ENCODE measurements around the gene TRMO.
A peak's percentile ranks its signal among the peaks of the same experiment; 100 is the strongest.

Gene TRMO

DNA sequence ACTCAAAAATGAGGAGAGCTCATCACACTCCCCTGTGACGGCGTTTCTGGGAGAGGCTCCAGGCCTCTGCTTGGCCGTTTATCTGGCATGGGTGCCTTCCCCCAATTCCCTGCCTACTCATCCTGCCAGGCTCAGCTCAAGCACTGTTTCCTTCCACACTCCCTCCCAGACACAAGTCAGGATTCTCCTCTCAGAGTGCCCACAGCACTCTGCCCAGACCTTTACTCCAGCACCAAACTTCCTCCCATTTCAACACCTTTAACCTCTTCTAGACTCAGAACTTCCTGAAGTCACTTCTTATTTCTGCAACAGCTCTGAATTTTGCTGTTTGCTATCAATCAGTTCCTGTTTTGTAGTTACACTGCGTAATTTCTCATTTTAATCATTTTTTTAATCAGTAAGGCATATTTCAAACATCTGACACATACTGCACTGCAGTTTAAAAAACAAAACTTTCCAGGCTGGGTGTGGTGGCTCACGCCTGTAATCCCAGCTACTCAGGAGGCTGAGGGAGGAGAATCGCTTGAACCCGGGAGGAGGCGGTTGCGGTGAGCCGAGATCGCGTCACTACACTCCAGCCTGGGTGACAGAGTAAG is 16.0 kb downstream of the TRMO start:
- no peak overlapping the region for H3K4me3 ChIP-seq (ENCODE audit: low read depth, low read length)
- DNase-seq (ENCODE audit: low read depth): no peak
- in situ Hi-C loops (cut with HindIII; ENCODE audit: low sequenced_read_pairs): no loop called here
- TF ChIP-seq, protein P1, sequence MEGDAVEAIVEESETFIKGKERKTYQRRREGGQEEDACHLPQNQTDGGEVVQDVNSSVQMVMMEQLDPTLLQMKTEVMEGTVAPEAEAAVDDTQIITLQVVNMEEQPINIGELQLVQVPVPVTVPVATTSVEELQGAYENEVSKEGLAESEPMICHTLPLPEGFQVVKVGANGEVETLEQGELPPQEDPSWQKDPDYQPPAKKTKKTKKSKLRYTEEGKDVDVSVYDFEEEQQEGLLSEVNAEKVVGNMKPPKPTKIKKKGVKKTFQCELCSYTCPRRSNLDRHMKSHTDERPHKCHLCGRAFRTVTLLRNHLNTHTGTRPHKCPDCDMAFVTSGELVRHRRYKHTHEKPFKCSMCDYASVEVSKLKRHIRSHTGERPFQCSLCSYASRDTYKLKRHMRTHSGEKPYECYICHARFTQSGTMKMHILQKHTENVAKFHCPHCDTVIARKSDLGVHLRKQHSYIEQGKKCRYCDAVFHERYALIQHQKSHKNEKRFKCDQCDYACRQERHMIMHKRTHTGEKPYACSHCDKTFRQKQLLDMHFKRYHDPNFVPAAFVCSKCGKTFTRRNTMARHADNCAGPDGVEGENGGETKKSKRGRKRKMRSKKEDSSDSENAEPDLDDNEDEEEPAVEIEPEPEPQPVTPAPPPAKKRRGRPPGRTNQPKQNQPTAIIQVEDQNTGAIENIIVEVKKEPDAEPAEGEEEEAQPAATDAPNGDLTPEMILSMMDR (IDR thresholded peaks at IDR 0.05; ENCODE audit: low read depth, low read length, missing control alignments): no peak

DNA sequence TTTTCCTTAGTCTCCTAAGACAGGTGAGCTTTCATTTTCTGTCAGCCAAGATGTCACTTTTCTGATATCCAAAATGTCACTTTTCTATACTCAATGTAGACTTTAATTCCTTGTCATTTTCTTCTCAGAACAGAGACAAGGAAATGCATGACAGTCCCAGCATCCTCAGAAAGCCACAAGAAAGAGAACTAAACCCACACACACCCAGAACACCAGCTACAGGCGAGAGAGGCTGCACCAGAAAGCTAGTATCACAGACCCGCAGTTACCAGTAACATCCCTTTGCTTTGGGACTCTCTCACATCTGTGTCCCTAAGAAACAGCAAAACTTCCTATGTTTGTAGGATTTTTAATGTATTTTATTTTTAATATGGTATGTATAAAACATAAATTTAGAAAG is 17.1 kb downstream of the TRMO start:
- DNase-seq (ENCODE audit: low read depth): no peak
- TF ChIP-seq, protein P1 (IDR thresholded peaks at IDR 0.05; ENCODE audit: low read depth, low read length, missing control alignments): no peak
- no peak overlapping the region for H3K4me3 ChIP-seq (ENCODE audit: low read depth, low read length)
- in situ Hi-C loops (cut with HindIII; ENCODE audit: low sequenced_read_pairs): no loop called here

DNA sequence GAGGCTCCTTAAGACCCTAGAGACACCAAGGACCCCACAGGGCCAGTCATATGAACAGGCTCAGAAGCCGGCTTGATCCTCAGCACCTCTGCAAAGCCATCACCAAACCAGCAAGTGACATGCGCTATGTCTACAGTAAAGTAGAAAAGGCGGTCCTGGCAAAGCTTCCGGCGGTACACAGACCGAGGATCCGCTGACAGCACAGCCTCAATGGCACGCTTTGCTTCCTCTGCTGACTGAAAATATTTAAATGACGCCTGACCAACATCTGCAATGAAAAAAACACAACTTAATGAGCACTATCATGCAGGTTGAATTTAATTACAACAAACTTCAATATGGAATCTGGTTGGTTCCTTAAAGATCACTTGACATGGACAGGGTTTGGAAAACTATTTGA is 17.6 kb downstream of the TRMO start:
- TF ChIP-seq, protein P1 (IDR thresholded peaks at IDR 0.05; ENCODE audit: low read depth, low read length, missing control alignments): no peak
- in situ Hi-C loops (cut with HindIII; ENCODE audit: low sequenced_read_pairs): no loop called here
- H3K4me3 ChIP-seq (ENCODE audit: low read depth, low read length): no peak overlapping the region
- no peak for DNase-seq (ENCODE audit: low read depth)

DNA sequence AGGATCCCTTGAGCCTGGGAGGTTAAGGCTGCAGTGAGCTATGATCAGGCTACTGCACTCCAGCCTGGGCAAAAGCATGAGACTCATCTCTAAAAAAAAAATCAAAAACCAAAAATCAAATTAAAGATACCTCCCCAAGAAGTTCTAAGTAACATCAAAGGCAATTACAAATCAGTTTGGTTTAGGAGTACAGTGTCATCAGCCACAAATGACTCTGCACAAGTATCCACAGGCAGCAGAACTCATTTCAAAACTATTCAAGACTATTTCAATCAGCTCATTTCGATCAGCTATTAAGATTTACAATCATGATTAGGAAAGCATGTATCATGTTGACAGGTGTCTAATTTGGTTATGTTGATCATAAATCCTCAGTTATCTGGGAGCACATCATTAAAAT is 19.1 kb downstream of the TRMO start:
- in situ Hi-C loops (cut with HindIII; ENCODE audit: low sequenced_read_pairs): no loop called here

DNA sequence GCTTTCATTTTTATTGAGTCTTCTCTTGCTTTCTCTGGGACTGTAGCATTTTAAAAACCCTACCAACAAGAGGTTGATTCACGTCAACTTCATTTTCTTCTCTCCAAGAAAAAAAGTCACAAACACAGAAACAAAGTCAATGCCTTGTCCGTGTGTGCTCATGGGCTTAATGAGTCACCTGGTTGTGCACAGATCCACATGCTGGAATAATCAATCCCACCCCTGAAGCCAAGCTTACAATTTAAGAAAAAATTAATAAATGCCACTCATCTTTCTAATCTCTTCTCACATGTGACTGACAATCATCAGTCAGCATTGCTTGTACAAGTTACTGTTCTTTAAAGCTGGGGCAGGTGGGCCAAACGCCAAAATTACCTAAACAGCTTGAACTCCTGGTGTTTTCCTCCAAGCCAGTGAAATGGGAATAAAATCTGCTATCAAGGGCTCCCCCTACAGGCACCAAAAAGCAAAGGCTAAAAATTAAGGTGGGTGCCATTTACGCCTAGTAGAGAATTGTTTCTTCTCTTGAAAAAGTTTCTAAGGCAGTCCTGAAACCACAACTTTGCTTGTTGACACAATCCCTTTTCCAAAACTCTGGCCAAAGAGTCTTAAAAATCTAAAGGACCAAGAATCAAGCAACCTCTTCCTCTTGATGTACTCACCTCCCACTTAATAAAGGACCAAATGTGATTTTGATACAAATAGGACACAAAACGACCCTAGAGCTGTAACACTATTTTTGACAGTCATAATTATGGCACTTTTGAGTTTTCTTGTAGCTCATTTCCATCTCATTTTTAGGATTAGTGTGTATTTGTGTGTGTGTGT is 21.3 kb downstream of the TRMO start:
- peak; percentile 26 for DNase-seq (ENCODE audit: low read depth)
- TF ChIP-seq, protein P1 (IDR thresholded peaks at IDR 0.05; ENCODE audit: low read depth, low read length, missing control alignments): peak; percentile 77
- in situ Hi-C loops (cut with HindIII; ENCODE audit: low sequenced_read_pairs): no loop called here
- no peak overlapping the region for H3K4me3 ChIP-seq (ENCODE audit: low read depth, low read length)

More for the DNA sequence above, 19.1 kb downstream of the TRMO start:
- DNase-seq (ENCODE audit: low read depth): no peak
- H3K4me3 ChIP-seq (ENCODE audit: low read depth, low read length): no peak overlapping the region
- TF ChIP-seq, protein P1 (IDR thresholded peaks at IDR 0.05; ENCODE audit: low read depth, low read length, missing control alignments): no peak

DNA sequence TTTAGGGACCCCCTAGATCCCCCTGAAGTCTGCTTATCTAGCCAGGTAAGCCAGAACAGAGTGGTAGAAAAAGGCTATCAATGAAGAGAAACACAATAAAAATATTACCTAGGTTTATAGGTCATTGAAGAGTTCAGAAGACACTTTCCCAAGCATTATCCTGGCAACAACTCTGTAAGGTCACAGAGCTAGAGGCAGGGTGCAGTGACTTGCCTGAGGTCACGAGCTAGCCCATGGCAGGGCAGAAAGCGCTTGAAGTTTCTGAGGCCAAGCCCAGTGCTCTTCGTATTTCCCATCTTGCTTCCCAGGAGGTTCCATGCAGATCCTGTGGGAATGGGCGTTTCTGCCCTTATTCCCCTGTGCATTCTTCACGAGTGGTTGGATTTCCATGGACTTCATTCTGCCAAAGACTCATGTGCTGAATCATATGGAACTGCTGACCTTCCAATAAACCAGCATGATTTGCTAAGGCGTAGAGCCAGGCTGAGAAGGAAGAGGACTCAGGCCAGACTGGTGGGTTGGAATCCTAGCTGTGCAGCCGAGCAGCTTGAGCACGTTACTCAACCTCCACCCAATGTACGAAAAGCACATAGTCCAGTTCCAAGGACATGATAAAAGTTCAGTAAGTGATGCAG is 22.1 kb downstream of the TRMO start:
- DNase-seq (ENCODE audit: low read depth): peak; percentile 35
- H3K4me3 ChIP-seq (ENCODE audit: low read depth, low read length): no peak overlapping the region
- TF ChIP-seq, protein P1 (IDR thresholded peaks at IDR 0.05; ENCODE audit: low read depth, low read length, missing control alignments): no peak
- in situ Hi-C loops (cut with HindIII; ENCODE audit: low sequenced_read_pairs): no loop called here

Data from astrocyte of the cerebellum (primary cell).